GM23248 (cell line): ENCODE data around the gene SSR4. TPM values are rescaled to one million over a fixed set of nuclear protein-coding genes. Genes with fewer than 3 reads are reported as not detected.

ENCODE experiments used
- DNase-seq: peaks from one replicate; pipeline ENCODE4 v3.0.0-alpha.2; 2015
- H2AFZ ChIP-seq: fragments of 200-600 bp; sonication (generic); 2 replicates; pipeline ENCODE4 v1.6.1; 2016; ENCODE audit warnings: antibody characterized with exemption
- H3F3A ChIP-seq: fragments of 200-600 bp; sonication (generic); 2 replicates; pipeline ENCODE4 v1.6.1; 2016; ENCODE audit warnings: mild to moderate bottlenecking, antibody characterized with exemption, mixed run types; ENCODE audit not compliant: insufficient read depth
- H3K27ac ChIP-seq: fragments of 200-600 bp; sonication (generic); 2 replicates; pipeline ENCODE4 v1.5.1; 2016; ENCODE audit warnings: mild to moderate bottlenecking
- H3K27me3 ChIP-seq: fragments of 200-600 bp; sonication (generic); replicated peaks from 2 replicates; pipeline ENCODE4 v1.6.1; 2016; ENCODE audit warnings: mild to moderate bottlenecking; ENCODE audit not compliant: insufficient read depth
- H3K36me3 ChIP-seq: fragments of 200-600 bp; sonication (generic); 2 replicates; pipeline ENCODE4 v1.6.1; 2016; ENCODE audit warnings: low read depth, mild to moderate bottlenecking
- H3K4me1 ChIP-seq: fragments of 200-600 bp; sonication (generic); 2 replicates; pipeline ENCODE4 v1.6.1; 2016; ENCODE audit warnings: mild to moderate bottlenecking; ENCODE audit not compliant: insufficient read depth
- H3K4me2 ChIP-seq: fragments of 200-600 bp; sonication (generic); one replicate; pipeline ENCODE4 v1.6.1; 2016; ENCODE audit warnings: mild to moderate bottlenecking; ENCODE audit not compliant: unreplicated experiment
- H3K4me3 ChIP-seq: fragments of 200-600 bp; sonication (generic); 2 replicates; pipeline ENCODE4 v1.5.1; 2016; ENCODE audit warnings: mild to moderate bottlenecking
- H3K79me2 ChIP-seq: fragments of 200-600 bp; sonication (generic); 2 replicates; pipeline ENCODE4 v1.6.1; 2016; ENCODE audit warnings: mild to moderate bottlenecking; ENCODE audit not compliant: insufficient read depth
- H3K9ac ChIP-seq: fragments of 200-600 bp; sonication (generic); 2 replicates; pipeline ENCODE4 v1.6.1; 2016; ENCODE audit warnings: mild to moderate bottlenecking
- H3K9me2 ChIP-seq: fragments of 200-600 bp; sonication (generic); 2 replicates; pipeline ENCODE4 v1.6.1; 2016; ENCODE audit warnings: mixed run types, mild to moderate bottlenecking, moderate library complexity; ENCODE audit not compliant: insufficient read depth
- H3K9me3 ChIP-seq: fragments of 200-600 bp; sonication (generic); one replicate; pipeline ENCODE4 v1.6.1; 2017; ENCODE audit warnings: low read depth
- H4K20me1 ChIP-seq: fragments of 200-600 bp; sonication (generic); 2 replicates; pipeline ENCODE4 v1.6.0; 2016; ENCODE audit not compliant: insufficient read depth
- EZH2 ChIP-seq: fragments of 200-600 bp; sonication (generic); IDR thresholded peaks from 2 replicates; pipeline ENCODE4 v1.6.1; 2018; ENCODE audit warnings: antibody characterized with exemption, mild to moderate bottlenecking; ENCODE audit not compliant: insufficient read depth, poor library complexity, severe bottlenecking
- EZH2phosphoT487 ChIP-seq: fragments of 200-600 bp; sonication (generic); IDR thresholded peaks from 2 replicates; pipeline ENCODE4 v1.6.1; 2018; ENCODE audit warnings: antibody characterized with exemption, moderate library complexity, mild to moderate bottlenecking, low read depth; ENCODE audit not compliant: insufficient read depth
- WGBS, 2 experiments: methylation state at CpG; one replicate each; pipeline ENCODE4 v1.1.6; 2015 to 2017; ENCODE audit warnings: low lambda C conversion rate in 2 of 2, low coverage in 1 of 2; ENCODE audit errors: missing lambda C conversion rate in 2 of 2; 5-methylcytosine and 5-hydroxymethylcytosine counted together
- in situ Hi-C: fragments of 300-500 bp; cut with MboI; formaldehyde crosslinking; loops from 2 replicates; pipeline ENCODE4 v1.15.0; 2020
- polyA plus RNA-seq: library from polyadenylated mRNA; unstranded; fragments of >200 nt; fragmentation: Nextera tagmentation; extraction: Ambion mirVana; gene quantifications from 2 replicates; pipeline ENCODE4 v1.2.1, GENCODE V29; 2016
- total RNA-seq: library from RNA; depleted of rRNA; stranded (reverse); fragments of >200 nt; shearing (Covaris generic); gene quantifications from 2 replicates; pipeline ENCODE4 v1.2.3, GENCODE V29; 2014

Gene SSR4
- total and polyA plus RNA-seq, 2 experiments from 2014 or later = 295 to 568 TPM

- Histone ChIP-seq H3K36me3 (no peaks in the 10 kb centered on the region), H3K79me2 (no peaks in the 10 kb centered on the region), H2AFZ (no peak overlapping the region), H3K9me2 (no peaks in the 10 kb centered on the region), H3K4me3 (no peak overlapping the region), H4K20me1 (no peaks in the 10 kb centered on the region), H3K9me3 (no peaks in the 10 kb centered on the region), H3K27me3 (no peaks in the 10 kb centered on the region), H3F3A (no peaks in the 10 kb centered on the region), H3K4me1 (peaks cover 3% of the 10 kb centered on the region; the same call in 1 of the 2 replicates), H3K9ac (no peak overlapping the region), H3K27ac (no peak overlapping the region), H3K4me2 (no peak overlapping the region)
- TF ChIP-seq EZH2phosphoT487 = no peak
- TF ChIP-seq EZH2 = no peak
- in situ Hi-C loops = no loop called here
- no peak for DNase-seq
- 87 to 97% methylated on average over 7 to 16 of the region's 37 CpGs for WGBS, 2 experiments
These were observed 22.8 kb upstream of the SSR4 start for GRCh38 chrX:153771415-153772315.

GRCh38 chrX:153772316-153773217 lies 21.9 kb upstream of the SSR4 start:
- no peak overlapping the region for H2AFZ ChIP-seq
- H3K4me3 ChIP-seq = no peak overlapping the region
- H3K27ac ChIP-seq = no peak overlapping the region
- H3K27me3 ChIP-seq = no peaks in the 10 kb centered on the region
- H3K9me2 ChIP-seq = no peaks in the 10 kb centered on the region
- no peak for TF ChIP-seq EZH2
- no peak for TF ChIP-seq EZH2phosphoT487
- 82 to 86% methylated on average over 10 to 12 of the region's 21 CpGs for WGBS, 2 experiments
- no peaks in the 10 kb centered on the region for H3K4me1 ChIP-seq
- no peaks in the 10 kb centered on the region for H4K20me1 ChIP-seq
- no peaks in the 10 kb centered on the region for H3K9me3 ChIP-seq
- no peak for DNase-seq
- no peaks in the 10 kb centered on the region for H3K79me2 ChIP-seq
- H3K9ac ChIP-seq = no peak overlapping the region
- in situ Hi-C loops = no loop called here
- H3K4me2 ChIP-seq = no peak overlapping the region
- no peaks in the 10 kb centered on the region for H3F3A ChIP-seq
- H3K36me3 ChIP-seq = no peaks in the 10 kb centered on the region

DNA sequence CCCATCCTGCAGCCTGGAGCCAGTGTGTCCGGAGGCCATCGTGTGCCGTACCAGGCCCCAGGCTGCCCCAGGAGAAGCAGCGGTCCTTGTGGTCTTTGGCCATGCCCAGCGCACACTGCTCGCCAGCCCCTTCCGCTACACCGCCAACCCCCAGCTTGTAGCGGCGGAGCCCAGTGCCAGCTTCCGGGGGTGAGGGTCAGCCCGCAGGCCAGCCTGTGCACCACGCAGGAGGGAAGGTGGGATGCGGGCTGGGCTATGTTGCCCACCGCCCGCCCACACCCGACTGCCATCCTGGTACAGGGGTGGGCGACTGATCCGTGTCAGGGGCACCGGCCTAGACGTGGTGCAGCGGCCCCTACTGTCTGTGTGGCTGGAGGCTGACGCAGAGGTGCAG lies 21.3 kb upstream of the SSR4 start:
- no peak for DNase-seq
- Histone ChIP-seq H3K4me2 (no peak overlapping the region), H3F3A (no peaks in the 10 kb centered on the region), H3K9me3 (no peaks in the 10 kb centered on the region), H3K79me2 (no peaks in the 10 kb centered on the region), H3K27ac (no peak overlapping the region), H3K4me1 (no peaks in the 10 kb centered on the region), H3K9me2 (no peaks in the 10 kb centered on the region), H3K4me3 (no peak overlapping the region), H3K27me3 (no peaks in the 10 kb centered on the region), H4K20me1 (no peaks in the 10 kb centered on the region), H2AFZ (no peak overlapping the region), H3K36me3 (no peaks in the 10 kb centered on the region), H3K9ac (no peak overlapping the region)
- no peak for TF ChIP-seq EZH2phosphoT487
- TF ChIP-seq EZH2 = no peak
- 96% methylated on average over 9 of the region's 23 CpGs; no CpG with 5 or more reads in 1 of the 2 experiments for WGBS, 2 experiments
- in situ Hi-C loops = no loop called here

DNA sequence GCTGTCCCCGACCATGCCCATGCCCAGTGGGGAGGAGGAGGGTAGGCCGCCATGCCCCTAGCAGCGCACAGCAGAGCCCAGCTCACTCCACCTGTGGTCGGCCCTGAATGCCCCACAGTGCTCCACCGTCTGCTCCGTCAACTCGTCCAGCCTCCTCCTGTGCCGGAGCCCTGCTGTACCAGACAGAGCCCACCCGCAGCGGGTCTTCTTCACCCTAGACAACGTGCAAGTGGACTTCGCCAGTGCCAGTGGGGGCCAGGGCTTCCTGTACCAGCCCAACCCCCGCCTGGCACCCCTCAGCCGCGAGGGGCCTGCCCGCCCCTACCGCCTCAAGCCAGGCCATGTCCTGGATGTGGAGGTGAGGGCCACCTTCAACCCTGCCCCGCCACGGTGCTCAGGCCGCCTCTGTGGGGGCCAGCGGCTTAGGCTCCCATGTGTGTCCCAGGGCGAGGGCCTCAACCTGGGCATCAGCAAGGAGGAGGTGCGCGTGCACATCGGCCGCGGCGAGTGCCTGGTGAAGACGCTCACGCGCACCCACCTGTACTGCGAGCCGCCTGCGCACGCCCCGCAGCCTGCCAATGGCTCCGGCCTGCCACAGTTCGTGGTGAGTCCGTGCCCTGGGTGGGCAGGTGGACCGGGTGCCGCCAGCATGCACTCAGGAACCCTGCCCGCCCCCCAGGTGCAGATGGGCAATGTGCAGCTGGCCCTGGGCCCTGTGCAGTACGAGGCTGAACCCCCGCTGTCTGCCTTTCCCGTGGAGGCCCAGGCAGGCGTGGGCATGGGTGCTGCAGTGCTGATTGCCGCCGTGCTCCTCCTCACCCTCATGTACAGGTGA lies 20.5 kb upstream of the SSR4 start:
- no peaks in the 10 kb centered on the region for H3K27me3 ChIP-seq
- no peaks in the 10 kb centered on the region for H3K79me2 ChIP-seq
- no peak overlapping the region for H3K4me2 ChIP-seq
- H3K9me2 ChIP-seq = no peaks in the 10 kb centered on the region
- DNase-seq = no peak
- H3K4me1 ChIP-seq = no peaks in the 10 kb centered on the region
- 96 to 100% methylated on average over 8 to 27 of the region's 48 CpGs for whole genome bisulfite sequencing, 2 experiments
- no peaks in the 10 kb centered on the region for H3K9me3 ChIP-seq
- H2AFZ ChIP-seq = no peak overlapping the region
- in situ Hi-C loops = no loop called here
- H3K27ac ChIP-seq = no peak overlapping the region
- H3K36me3 ChIP-seq = no peaks in the 10 kb centered on the region
- no peak for TF ChIP-seq EZH2
- no peak for TF ChIP-seq EZH2phosphoT487
- H3K9ac ChIP-seq = no peak overlapping the region
- no peaks in the 10 kb centered on the region for H3F3A ChIP-seq
- H3K4me3 ChIP-seq = no peak overlapping the region
- no peaks in the 10 kb centered on the region for H4K20me1 ChIP-seq
